HL-60 (cell line): Measurements from ENCODE around the gene RUFY4.

Source experiments
- DNase-seq, 2 experiments: peaks; one replicate each; pipeline ENCODE4 v3.0.0-alpha.2; 2010 to 2020; ENCODE audit warnings: low read depth in 1 of 2, low spot score in 1 of 2
- H3K27ac ChIP-seq: fragments of 250-450 bp; sonication (Bioruptor Pico); replicated peaks from 2 replicates; pipeline ENCODE4 v1.5.1; 2020; ENCODE audit warnings: mild to moderate bottlenecking, moderate library complexity
- H3K27me3 ChIP-seq: fragments of 250-450 bp; sonication (Bioruptor Pico); 2 replicates; pipeline ENCODE4 v1.5.1; 2021; ENCODE audit warnings: mild to moderate bottlenecking, moderate library complexity; ENCODE audit not compliant: insufficient read depth, poor library complexity, severe bottlenecking
- H3K4me3 ChIP-seq: replicated peaks from 2 replicates; pipeline ENCODE4 v1.5.1; 2011; ENCODE audit warnings: mild to moderate bottlenecking, control low read depth, low read length; ENCODE audit not compliant: insufficient read depth
- CTCF ChIP-seq: IDR thresholded peaks from one replicate; pipeline ENCODE4 v1.5.1; 2011; ENCODE audit warnings: low read length, control low read depth, inconsistent platforms; ENCODE audit not compliant: insufficient read depth
- GABPA ChIP-seq: IDR thresholded peaks from 2 replicates; pipeline ENCODE4 v1.6.1; 2012; ENCODE audit warnings: low read depth
- POLR2AphosphoS5 ChIP-seq: IDR thresholded peaks from 2 replicates; pipeline ENCODE4 v1.6.1; 2012; ENCODE audit warnings: low read depth
- REST ChIP-seq: IDR thresholded peaks from 2 replicates; pipeline ENCODE4 v1.6.1; 2012; ENCODE audit warnings: low read depth; ENCODE audit not compliant: insufficient replicate concordance
- SPI1 ChIP-seq: IDR thresholded peaks from 2 replicates; pipeline ENCODE4 v1.6.1; 2012; ENCODE audit warnings: low read depth, mild to moderate bottlenecking, borderline replicate concordance

RUFY4 gene

GRCh38 chr2:218028189-218028495 lies 40.9 kb upstream of the RUFY4 start:
- H3K27me3 ChIP-seq: no peaks in the 10 kb centered on the region
- DNase-seq: no peak
- no peak overlapping the region for H3K27ac ChIP-seq
- no peak overlapping the region for H3K4me3 ChIP-seq
- TF ChIP-seq REST (no peak), POLR2AphosphoS5 (no peak), SPI1 (no peak), GABPA (no peak)

GRCh38 chr2:218028562-218029348 lies 40.3 kb upstream of the RUFY4 start:
- DNase-seq: no peak
- H3K27me3 ChIP-seq: no peaks in the 10 kb centered on the region
- no peak for TF ChIP-seq POLR2AphosphoS5
- TF ChIP-seq GABPA: no peak
- TF ChIP-seq SPI1: no peak
- TF ChIP-seq REST: no peak
- H3K4me3 ChIP-seq: no peak overlapping the region
- no peak overlapping the region for H3K27ac ChIP-seq

GRCh38 chr2:218029366-218030360 lies 39.4 kb upstream of the RUFY4 start:
- Histone ChIP-seq H3K27me3 (peaks cover 4% of the 10 kb centered on the region), H3K27ac (no peak overlapping the region), H3K4me3 (no peak overlapping the region)
- DNase-seq: no peak
- TF ChIP-seq REST: peak; percentile 72
- TF ChIP-seq SPI1: no peak

- H3K27me3 ChIP-seq: peaks cover 4% of the 10 kb centered on the region
- no peak overlapping the region for H3K4me3 ChIP-seq
- DNase-seq: no peak
- no peak overlapping the region for H3K27ac ChIP-seq
- no peak for TF ChIP-seq GABPA
- TF ChIP-seq REST: no peak
- no peak for TF ChIP-seq POLR2AphosphoS5
- TF ChIP-seq SPI1: no peak
- no peak for TF ChIP-seq CTCF
These were observed 38.5 kb upstream of the RUFY4 start for GRCh38 chr2:218030409-218031195.
